ENCODE data around the gene DNHD1.

GRCh38 chr11:6578134-6578533 lies 81.1 kb downstream of the DNHD1 start:
- TF ChIP-seq IRF1 (CRISPR knock-in tag; IDR thresholded peaks at IDR 0.05) (no peak), PRDM15 (CRISPR knock-in tag; IDR thresholded peaks at IDR 0.05) (no peak), CTCF (IDR thresholded peaks at IDR 0.05) (no peak), ETV6 (CRISPR knock-in tag; IDR thresholded peaks at IDR 0.05) (no peak)
- TF ChIP-seq, protein P1, sequence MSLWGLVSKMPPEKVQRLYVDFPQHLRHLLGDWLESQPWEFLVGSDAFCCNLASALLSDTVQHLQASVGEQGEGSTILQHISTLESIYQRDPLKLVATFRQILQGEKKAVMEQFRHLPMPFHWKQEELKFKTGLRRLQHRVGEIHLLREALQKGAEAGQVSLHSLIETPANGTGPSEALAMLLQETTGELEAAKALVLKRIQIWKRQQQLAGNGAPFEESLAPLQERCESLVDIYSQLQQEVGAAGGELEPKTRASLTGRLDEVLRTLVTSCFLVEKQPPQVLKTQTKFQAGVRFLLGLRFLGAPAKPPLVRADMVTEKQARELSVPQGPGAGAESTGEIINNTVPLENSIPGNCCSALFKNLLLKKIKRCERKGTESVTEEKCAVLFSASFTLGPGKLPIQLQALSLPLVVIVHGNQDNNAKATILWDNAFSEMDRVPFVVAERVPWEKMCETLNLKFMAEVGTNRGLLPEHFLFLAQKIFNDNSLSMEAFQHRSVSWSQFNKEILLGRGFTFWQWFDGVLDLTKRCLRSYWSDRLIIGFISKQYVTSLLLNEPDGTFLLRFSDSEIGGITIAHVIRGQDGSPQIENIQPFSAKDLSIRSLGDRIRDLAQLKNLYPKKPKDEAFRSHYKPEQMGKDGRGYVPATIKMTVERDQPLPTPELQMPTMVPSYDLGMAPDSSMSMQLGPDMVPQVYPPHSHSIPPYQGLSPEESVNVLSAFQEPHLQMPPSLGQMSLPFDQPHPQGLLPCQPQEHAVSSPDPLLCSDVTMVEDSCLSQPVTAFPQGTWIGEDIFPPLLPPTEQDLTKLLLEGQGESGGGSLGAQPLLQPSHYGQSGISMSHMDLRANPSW (CRISPR knock-in tag; conservative IDR thresholded peaks at IDR 0.05; ENCODE audit: low read depth) = no peak
